Measurements from ENCODE around the gene SBK3.
A peak's percentile ranks its signal among the peaks of the same experiment; 100 is the strongest.

SBK3 gene

DNA sequence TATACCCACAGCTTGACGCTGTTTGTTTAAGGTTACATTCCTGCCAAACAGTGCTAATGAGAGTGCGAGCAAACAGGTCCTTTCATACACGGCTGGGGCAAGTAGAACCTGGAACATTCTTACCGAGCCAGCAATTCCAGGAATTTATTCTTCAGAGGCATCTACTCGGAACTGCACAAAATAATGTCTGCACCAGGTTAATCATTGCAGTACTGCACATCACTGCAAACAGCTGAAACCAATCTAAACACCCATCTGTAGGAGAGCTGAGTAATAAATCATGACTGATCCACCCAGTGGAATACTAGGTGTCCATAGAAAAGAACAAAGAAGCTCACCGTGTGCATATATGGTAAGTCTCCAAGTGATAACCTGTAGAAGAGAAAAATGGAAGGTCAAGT, 36.5 kb upstream of the SBK3 start:
- ATAC-seq: no peak
- TF ChIP-seq CREB5 (CRISPR knock-in tag; IDR thresholded peaks at IDR 0.05; ENCODE audit: low read depth) (no peak), ZFP3 (CRISPR knock-in tag; IDR thresholded peaks at IDR 0.05) (no peak), CSRNP3 (CRISPR knock-in tag; IDR thresholded peaks at IDR 0.05) (no peak), ISL1 (CRISPR knock-in tag; IDR thresholded peaks at IDR 0.05) (no peak), BACH2 (CRISPR knock-in tag; IDR thresholded peaks at IDR 0.05; ENCODE audit: borderline replicate concordance) (no peak), ESRRG (CRISPR knock-in tag; IDR thresholded peaks at IDR 0.05) (no peak), POU6F1 (CRISPR knock-in tag; IDR thresholded peaks at IDR 0.05; ENCODE audit: borderline replicate concordance, low read depth) (no peak), TOX (CRISPR knock-in tag; IDR thresholded peaks at IDR 0.05; ENCODE audit: borderline replicate concordance) (no peak), ZNF565 (CRISPR knock-in tag; conservative IDR thresholded peaks at IDR 0.05; ENCODE audit: low read depth) (no peak)

- no peak; the same call in 2 of the 3 replicates for ATAC-seq
- TF ChIP-seq ZFP3 (CRISPR knock-in tag; IDR thresholded peaks at IDR 0.05) (no peak), ZC3H10 (CRISPR knock-in tag; IDR thresholded peaks at IDR 0.05) (no peak), ISL1 (CRISPR knock-in tag; IDR thresholded peaks at IDR 0.05) (no peak), OSR1 (CRISPR knock-in tag; IDR thresholded peaks at IDR 0.05) (no peak), CREB5 (CRISPR knock-in tag; IDR thresholded peaks at IDR 0.05; ENCODE audit: low read depth) (no peak), SNAI2 (CRISPR knock-in tag; IDR thresholded peaks at IDR 0.05) (no peak)
- TF ChIP-seq, protein P1, sequence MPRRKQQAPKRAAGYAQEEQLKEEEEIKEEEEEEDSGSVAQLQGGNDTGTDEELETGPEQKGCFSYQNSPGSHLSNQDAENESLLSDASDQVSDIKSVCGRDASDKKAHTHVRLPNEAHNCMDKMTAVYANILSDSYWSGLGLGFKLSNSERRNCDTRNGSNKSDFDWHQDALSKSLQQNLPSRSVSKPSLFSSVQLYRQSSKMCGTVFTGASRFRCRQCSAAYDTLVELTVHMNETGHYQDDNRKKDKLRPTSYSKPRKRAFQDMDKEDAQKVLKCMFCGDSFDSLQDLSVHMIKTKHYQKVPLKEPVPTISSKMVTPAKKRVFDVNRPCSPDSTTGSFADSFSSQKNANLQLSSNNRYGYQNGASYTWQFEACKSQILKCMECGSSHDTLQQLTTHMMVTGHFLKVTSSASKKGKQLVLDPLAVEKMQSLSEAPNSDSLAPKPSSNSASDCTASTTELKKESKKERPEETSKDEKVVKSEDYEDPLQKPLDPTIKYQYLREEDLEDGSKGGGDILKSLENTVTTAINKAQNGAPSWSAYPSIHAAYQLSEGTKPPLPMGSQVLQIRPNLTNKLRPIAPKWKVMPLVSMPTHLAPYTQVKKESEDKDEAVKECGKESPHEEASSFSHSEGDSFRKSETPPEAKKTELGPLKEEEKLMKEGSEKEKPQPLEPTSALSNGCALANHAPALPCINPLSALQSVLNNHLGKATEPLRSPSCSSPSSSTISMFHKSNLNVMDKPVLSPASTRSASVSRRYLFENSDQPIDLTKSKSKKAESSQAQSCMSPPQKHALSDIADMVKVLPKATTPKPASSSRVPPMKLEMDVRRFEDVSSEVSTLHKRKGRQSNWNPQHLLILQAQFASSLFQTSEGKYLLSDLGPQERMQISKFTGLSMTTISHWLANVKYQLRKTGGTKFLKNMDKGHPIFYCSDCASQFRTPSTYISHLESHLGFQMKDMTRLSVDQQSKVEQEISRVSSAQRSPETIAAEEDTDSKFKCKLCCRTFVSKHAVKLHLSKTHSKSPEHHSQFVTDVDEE (CRISPR knock-in tag; IDR thresholded peaks at IDR 0.05): no peak
Measured at GRCh38 chr19:55581145-55581822, 35.9 kb upstream of the SBK3 start.

DNA sequence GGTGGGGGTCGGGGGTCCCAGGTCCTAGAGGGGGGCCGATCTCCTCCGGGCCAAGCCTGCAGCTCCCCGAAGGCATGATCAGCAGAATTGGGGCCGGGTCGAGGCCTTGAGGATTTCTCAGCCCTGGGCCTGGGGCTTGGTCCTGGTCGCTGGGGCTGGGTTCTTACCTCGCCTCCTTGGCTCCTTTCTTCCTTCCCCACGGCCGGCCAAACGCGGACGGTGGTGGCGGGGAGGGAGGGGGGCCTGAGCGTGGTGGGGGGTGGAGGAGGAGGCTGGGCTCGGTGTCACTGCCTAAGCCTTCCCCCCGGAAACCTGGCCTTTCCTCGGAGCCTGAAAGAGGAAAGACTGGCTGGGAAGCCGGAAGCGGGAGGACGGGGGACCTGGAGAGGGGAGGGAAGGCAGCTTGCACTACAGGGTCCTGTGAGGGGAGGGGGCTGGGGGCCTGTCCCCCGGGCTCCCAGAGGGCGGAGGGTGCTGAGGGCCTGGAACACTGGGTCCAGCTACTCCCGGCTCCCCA, 35.3 kb upstream of the SBK3 start, which contains the start of gene ZNF579:
ZNF579 (minus strand) TSS at position 221 of the 517 bp plus-strand sequence. CDS start 1,209 bp downstream, outside the sequence.
- ATAC-seq: peak; percentile 81
- no peak for TF ChIP-seq CSRNP3 (CRISPR knock-in tag; IDR thresholded peaks at IDR 0.05)
- TF ChIP-seq ARNTL (CRISPR knock-in tag; IDR thresholded peaks at IDR 0.05; ENCODE audit: borderline replicate concordance, low read depth): no peak
- TF ChIP-seq ZNF70 (CRISPR knock-in tag; IDR thresholded peaks at IDR 0.05): no peak
- TF ChIP-seq ISL1 (CRISPR knock-in tag; IDR thresholded peaks at IDR 0.05): no peak

Measured in SK-N-SH treated with all-trans-retinoic acid at 6 μM for 48 hours (cell line).